Measurements from ENCODE around the gene ADAMTSL2.

The ADAMTSL2 gene

GRCh38 chr9:133606708-133607025, 72.2 kb downstream of the ADAMTSL2 start:
- Histone ChIP-seq H3F3A (ENCODE audit: control insufficient read depth, insufficient read depth) (no peaks in the 10 kb centered on the region), H3K36me3 (ENCODE audit: control insufficient read depth, low read length) (no peaks in the 10 kb centered on the region), H3K27ac (ENCODE audit: low read depth, low read length) (no peak overlapping the region), H3K4me1 (ENCODE audit: control insufficient read depth, low read length) (peaks cover 13% of the 10 kb centered on the region), H3K27me3 (ENCODE audit: control insufficient read depth, low read length) (peaks cover 23% of the 10 kb centered on the region), H3K9me3 (ENCODE audit: control insufficient read depth, insufficient read depth, low read length) (no peaks in the 10 kb centered on the region), H3K79me2 (ENCODE audit: control insufficient read depth, low read length) (no peaks in the 10 kb centered on the region), H3K9me2 (replicated peaks; ENCODE audit: control insufficient read depth, low read length) (no peaks in the 10 kb centered on the region), H3K4me2 (ENCODE audit: low read length) (no peak overlapping the region), H4K20me1 (ENCODE audit: control insufficient read depth, insufficient read depth, low read depth, low read length) (no peaks in the 10 kb centered on the region), H3K4me3 (ENCODE audit: low read length) (no peak overlapping the region)
- no peak for TF ChIP-seq CTCF (IDR thresholded peaks at IDR 0.05; ENCODE audit: low read depth, low read length, poor library complexity, severe bottlenecking)
- no peak for TF ChIP-seq EZH2phosphoT487 (IDR thresholded peaks at IDR 0.05; ENCODE audit: borderline replicate concordance, low read length)

GRCh38 chr9:133607381-133607780, 72.9 kb downstream of the ADAMTSL2 start:
- Histone ChIP-seq H3K4me1 (ENCODE audit: control insufficient read depth, low read length) (peaks cover 13% of the 10 kb centered on the region), H3K79me2 (ENCODE audit: control insufficient read depth, low read length) (no peaks in the 10 kb centered on the region), H3K36me3 (ENCODE audit: control insufficient read depth, low read length) (no peaks in the 10 kb centered on the region), H3K9me3 (ENCODE audit: control insufficient read depth, insufficient read depth, low read length) (no peaks in the 10 kb centered on the region), H4K20me1 (ENCODE audit: control insufficient read depth, insufficient read depth, low read depth, low read length) (no peaks in the 10 kb centered on the region), H3K4me3 (ENCODE audit: low read length) (no peak overlapping the region), H3K4me2 (ENCODE audit: low read length) (no peak overlapping the region), H3K27ac (ENCODE audit: low read depth, low read length) (no peak overlapping the region), H3K9me2 (replicated peaks; ENCODE audit: control insufficient read depth, low read length) (no peaks in the 10 kb centered on the region), H3F3A (ENCODE audit: control insufficient read depth, insufficient read depth) (no peaks in the 10 kb centered on the region), H3K27me3 (ENCODE audit: control insufficient read depth, low read length) (peaks cover 27% of the 10 kb centered on the region)
- TF ChIP-seq CTCF (IDR thresholded peaks at IDR 0.05; ENCODE audit: low read depth, low read length, poor library complexity, severe bottlenecking), result no peak
- no peak for TF ChIP-seq EZH2phosphoT487 (IDR thresholded peaks at IDR 0.05; ENCODE audit: borderline replicate concordance, low read length)

- Histone ChIP-seq H3K27me3 (ENCODE audit: control insufficient read depth, low read length) (peaks cover 33% of the 10 kb centered on the region), H3K4me1 (ENCODE audit: control insufficient read depth, low read length) (peaks cover 13% of the 10 kb centered on the region), H3K27ac (ENCODE audit: low read depth, low read length) (no peak overlapping the region), H3F3A (ENCODE audit: control insufficient read depth, insufficient read depth) (no peaks in the 10 kb centered on the region), H3K4me2 (ENCODE audit: low read length) (no peak overlapping the region), H3K9me3 (ENCODE audit: control insufficient read depth, insufficient read depth, low read length) (no peaks in the 10 kb centered on the region), H3K79me2 (ENCODE audit: control insufficient read depth, low read length) (no peaks in the 10 kb centered on the region), H3K9me2 (replicated peaks; ENCODE audit: control insufficient read depth, low read length) (no peaks in the 10 kb centered on the region), H3K36me3 (ENCODE audit: control insufficient read depth, low read length) (no peaks in the 10 kb centered on the region), H3K4me3 (ENCODE audit: low read length) (no peak overlapping the region), H4K20me1 (ENCODE audit: control insufficient read depth, insufficient read depth, low read depth, low read length) (no peaks in the 10 kb centered on the region)
- TF ChIP-seq CTCF (IDR thresholded peaks at IDR 0.05; ENCODE audit: low read depth, low read length, poor library complexity, severe bottlenecking), result no peak
- no peak for TF ChIP-seq EZH2phosphoT487 (IDR thresholded peaks at IDR 0.05; ENCODE audit: borderline replicate concordance, low read length)
Measured at GRCh38 chr9:133607976-133608375, 73.5 kb downstream of the ADAMTSL2 start.

GRCh38 chr9:133608382-133608781, 73.9 kb downstream of the ADAMTSL2 start:
- Histone ChIP-seq H3K4me1 (ENCODE audit: control insufficient read depth, low read length) (peaks cover 13% of the 10 kb centered on the region), H3K79me2 (ENCODE audit: control insufficient read depth, low read length) (no peaks in the 10 kb centered on the region), H3K9me2 (replicated peaks; ENCODE audit: control insufficient read depth, low read length) (no peaks in the 10 kb centered on the region), H3K4me2 (ENCODE audit: low read length) (no peak overlapping the region), H3K4me3 (ENCODE audit: low read length) (no peak overlapping the region), H3K27me3 (ENCODE audit: control insufficient read depth, low read length) (peaks cover 37% of the 10 kb centered on the region), H3K36me3 (ENCODE audit: control insufficient read depth, low read length) (no peaks in the 10 kb centered on the region), H4K20me1 (ENCODE audit: control insufficient read depth, insufficient read depth, low read depth, low read length) (no peaks in the 10 kb centered on the region), H3F3A (ENCODE audit: control insufficient read depth, insufficient read depth) (no peaks in the 10 kb centered on the region), H3K9me3 (ENCODE audit: control insufficient read depth, insufficient read depth, low read length) (no peaks in the 10 kb centered on the region), H3K27ac (ENCODE audit: low read depth, low read length) (no peak overlapping the region)
- TF ChIP-seq CTCF (IDR thresholded peaks at IDR 0.05; ENCODE audit: low read depth, low read length, poor library complexity, severe bottlenecking), result no peak
- TF ChIP-seq EZH2phosphoT487 (IDR thresholded peaks at IDR 0.05; ENCODE audit: borderline replicate concordance, low read length), result no peak

Measured in DOHH2 (cell line).